OCI-LY1 (cell line): ENCODE data around the gene LYPD6.

ENCODE experiments used
- H2AFZ ChIP-seq: fragments of 200-600 bp; sonication (generic), shearing (Covaris generic); 2 replicates; pipeline ENCODE4 v1.6.0; 2014; ENCODE audit warnings: antibody characterized with exemption, mild to moderate bottlenecking, low read length
- H3F3A ChIP-seq: fragments of 200-600 bp; sonication (generic), shearing (Covaris generic); 2 replicates; pipeline ENCODE4 v1.6.0; 2014; ENCODE audit warnings: mild to moderate bottlenecking, antibody characterized with exemption, low read length, moderate library complexity; ENCODE audit not compliant: insufficient read depth
- H3K27ac ChIP-seq: fragments of 200-600 bp; sonication (generic); 2 replicates; pipeline ENCODE4 v1.5.1; 2014; ENCODE audit warnings: low read length, mixed run types, mild to moderate bottlenecking, low read depth; ENCODE audit not compliant: poor library complexity, severe bottlenecking
- H3K27me3 ChIP-seq: fragments of 200-600 bp; sonication (generic); 2 replicates; pipeline ENCODE4 v1.6.0; 2014; ENCODE audit warnings: antibody characterized with exemption, mild to moderate bottlenecking, low read length, moderate library complexity; ENCODE audit not compliant: insufficient read depth
- H3K36me3 ChIP-seq: fragments of 200-600 bp; sonication (generic); 2 replicates; pipeline ENCODE4 v1.6.1; 2014; ENCODE audit warnings: mild to moderate bottlenecking, antibody characterized with exemption, low read length, moderate library complexity, mixed read lengths; ENCODE audit not compliant: insufficient read depth
- H3K4me1 ChIP-seq: fragments of 200-600 bp; sonication (generic); 2 replicates; pipeline ENCODE4 v1.5.1; 2014; ENCODE audit warnings: mild to moderate bottlenecking, low read length, moderate library complexity; ENCODE audit not compliant: insufficient read depth, severe bottlenecking
- H3K4me2 ChIP-seq: fragments of 200-600 bp; sonication (generic), shearing (Covaris generic); 2 replicates; pipeline ENCODE4 v1.6.1; 2014; ENCODE audit warnings: low read length
- H3K4me3 ChIP-seq: fragments of 200-600 bp; sonication (generic); 2 replicates; pipeline ENCODE4 v1.5.1; 2014; ENCODE audit warnings: low read length, low read depth, mild to moderate bottlenecking, mixed read lengths; ENCODE audit not compliant: poor library complexity, severe bottlenecking
- H3K79me2 ChIP-seq: fragments of 200-600 bp; shearing (Covaris generic); 2 replicates; pipeline ENCODE4 v1.6.1; 2016; ENCODE audit warnings: mixed run types, low read length, mixed read lengths; ENCODE audit not compliant: insufficient read depth
- H3K9ac ChIP-seq: fragments of 200-600 bp; sonication (generic), shearing (Covaris generic); 2 replicates; pipeline ENCODE4 v1.6.1; 2014; ENCODE audit warnings: mild to moderate bottlenecking, low read length, mixed read lengths
- H3K9me2 ChIP-seq: fragments of 200-600 bp; sonication (generic), shearing (Covaris generic); 2 replicates; pipeline ENCODE4 v1.6.1; 2014; ENCODE audit warnings: low read depth, mild to moderate bottlenecking, low read length, mixed read lengths
- H3K9me3 ChIP-seq: fragments of 200-600 bp; shearing (Covaris generic); 2 replicates; pipeline ENCODE4 v1.6.1; 2014; ENCODE audit warnings: low read length, mixed read lengths
- H4K20me1 ChIP-seq: fragments of 200-600 bp; sonication (generic), shearing (Covaris generic); 2 replicates; pipeline ENCODE4 v1.6.0; 2016; ENCODE audit warnings: mild to moderate bottlenecking, low read length; ENCODE audit not compliant: insufficient read depth
- EZH2 ChIP-seq: fragments of 200-600 bp; sonication (generic), shearing (Covaris generic); IDR thresholded peaks from 2 replicates; pipeline ENCODE4 v1.8.0; 2017; ENCODE audit warnings: borderline replicate concordance, mixed run types, mild to moderate bottlenecking, antibody characterized with exemption, low read length, moderate library complexity, mixed read lengths
- TF ChIP-seq, protein P1 (sequence below): fragments of 200-600 bp; sonication (generic), shearing (Covaris generic); IDR thresholded peaks from 2 replicates; pipeline ENCODE4 v1.5.1; 2017; ENCODE audit warnings: mild to moderate bottlenecking, antibody characterized with exemption, low read length, moderate library complexity, mixed read lengths

The LYPD6 gene

DNA sequence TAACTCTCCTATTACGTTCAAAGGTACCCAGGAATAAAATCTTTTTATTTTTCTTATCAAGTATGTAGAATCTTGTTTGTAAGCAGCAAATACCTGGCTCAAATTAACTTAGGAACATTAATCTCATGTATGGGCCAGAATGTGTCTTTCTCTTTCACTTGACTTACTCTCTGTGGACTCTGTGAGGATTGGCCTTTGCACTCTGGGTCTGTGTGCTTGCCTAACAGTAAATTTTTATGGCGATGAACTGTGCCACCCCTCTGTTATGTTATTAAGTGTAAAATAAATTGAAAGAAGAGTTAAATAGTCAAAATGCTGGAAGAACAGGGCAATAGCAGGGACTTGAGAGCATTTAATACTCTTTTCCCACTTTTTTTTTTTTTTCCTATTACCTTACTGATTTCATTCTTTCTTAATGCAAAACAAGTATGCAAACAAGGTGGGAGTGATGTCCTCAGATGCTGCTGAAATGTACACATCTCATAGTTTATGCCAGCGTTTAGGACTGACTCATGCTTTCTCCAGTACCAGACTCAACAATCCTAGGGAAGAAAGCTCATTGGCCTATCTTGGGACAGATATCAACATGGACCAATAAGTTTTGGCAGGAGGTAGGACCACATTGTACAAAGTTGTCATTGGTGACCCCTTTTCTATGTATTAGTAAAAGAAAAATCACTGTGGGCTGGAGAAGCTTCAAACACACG is 25.5 kb downstream of the LYPD6 start:
- Histone ChIP-seq H3K27me3 (no peaks in the 10 kb centered on the region), H3K4me2 (no peak overlapping the region), H2AFZ (no peak overlapping the region), H3K36me3 (no peaks in the 10 kb centered on the region), H3K9ac (no peak overlapping the region), H3K4me3 (no peak overlapping the region), H3K4me1 (no peaks in the 10 kb centered on the region), H4K20me1 (no peaks in the 10 kb centered on the region), H3K27ac (no peak overlapping the region), H3K9me2 (no peaks in the 10 kb centered on the region), H3K79me2 (no peaks in the 10 kb centered on the region), H3F3A (no peaks in the 10 kb centered on the region), H3K9me3 (no peaks in the 10 kb centered on the region)
- TF ChIP-seq, protein P1, sequence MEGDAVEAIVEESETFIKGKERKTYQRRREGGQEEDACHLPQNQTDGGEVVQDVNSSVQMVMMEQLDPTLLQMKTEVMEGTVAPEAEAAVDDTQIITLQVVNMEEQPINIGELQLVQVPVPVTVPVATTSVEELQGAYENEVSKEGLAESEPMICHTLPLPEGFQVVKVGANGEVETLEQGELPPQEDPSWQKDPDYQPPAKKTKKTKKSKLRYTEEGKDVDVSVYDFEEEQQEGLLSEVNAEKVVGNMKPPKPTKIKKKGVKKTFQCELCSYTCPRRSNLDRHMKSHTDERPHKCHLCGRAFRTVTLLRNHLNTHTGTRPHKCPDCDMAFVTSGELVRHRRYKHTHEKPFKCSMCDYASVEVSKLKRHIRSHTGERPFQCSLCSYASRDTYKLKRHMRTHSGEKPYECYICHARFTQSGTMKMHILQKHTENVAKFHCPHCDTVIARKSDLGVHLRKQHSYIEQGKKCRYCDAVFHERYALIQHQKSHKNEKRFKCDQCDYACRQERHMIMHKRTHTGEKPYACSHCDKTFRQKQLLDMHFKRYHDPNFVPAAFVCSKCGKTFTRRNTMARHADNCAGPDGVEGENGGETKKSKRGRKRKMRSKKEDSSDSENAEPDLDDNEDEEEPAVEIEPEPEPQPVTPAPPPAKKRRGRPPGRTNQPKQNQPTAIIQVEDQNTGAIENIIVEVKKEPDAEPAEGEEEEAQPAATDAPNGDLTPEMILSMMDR = no peak
- no peak for TF ChIP-seq EZH2

DNA sequence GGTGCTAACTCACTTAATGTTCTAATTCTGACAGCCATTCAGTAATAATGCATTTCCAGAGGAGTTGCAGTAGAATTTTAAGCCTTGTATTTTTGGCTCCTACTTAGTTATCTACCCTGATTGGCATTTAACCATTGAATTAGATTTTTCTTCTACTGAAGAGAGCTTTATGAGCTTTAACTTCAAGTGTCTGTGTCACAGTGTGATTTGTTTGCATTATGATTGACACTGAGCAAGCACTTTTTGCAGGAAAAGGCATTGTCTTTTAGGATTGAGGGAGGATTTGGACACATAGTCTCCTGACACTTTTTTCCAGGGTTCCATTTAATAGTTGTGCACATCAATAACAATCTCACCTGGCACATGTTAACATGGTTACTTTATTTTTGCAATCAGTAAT is 26.7 kb downstream of the LYPD6 start:
- TF ChIP-seq, protein P1 = no peak
- TF ChIP-seq EZH2 = no peak
- no peaks in the 10 kb centered on the region for H3K9me2 ChIP-seq
- H3K27ac ChIP-seq = no peak overlapping the region
- H3K27me3 ChIP-seq = no peaks in the 10 kb centered on the region
- H3K4me2 ChIP-seq = no peak overlapping the region
- no peaks in the 10 kb centered on the region for H3K79me2 ChIP-seq
- no peak overlapping the region for H2AFZ ChIP-seq
- H3K4me3 ChIP-seq = no peak overlapping the region
- H3F3A ChIP-seq = no peaks in the 10 kb centered on the region
- no peaks in the 10 kb centered on the region for H3K36me3 ChIP-seq
- no peak overlapping the region for H3K9ac ChIP-seq
- no peaks in the 10 kb centered on the region for H4K20me1 ChIP-seq
- H3K9me3 ChIP-seq = no peaks in the 10 kb centered on the region
- H3K4me1 ChIP-seq = no peaks in the 10 kb centered on the region

- H3K36me3 ChIP-seq = no peaks in the 10 kb centered on the region
- H3K79me2 ChIP-seq = no peaks in the 10 kb centered on the region
- H2AFZ ChIP-seq = no peak overlapping the region
- no peak overlapping the region for H3K27ac ChIP-seq
- TF ChIP-seq EZH2 = no peak
- TF ChIP-seq, protein P1 = no peak
- no peaks in the 10 kb centered on the region for H3K4me1 ChIP-seq
- no peak overlapping the region for H3K9ac ChIP-seq
- no peaks in the 10 kb centered on the region for H3K9me3 ChIP-seq
- no peaks in the 10 kb centered on the region for H3K9me2 ChIP-seq
- no peaks in the 10 kb centered on the region for H3F3A ChIP-seq
- no peaks in the 10 kb centered on the region for H3K27me3 ChIP-seq
- no peaks in the 10 kb centered on the region for H4K20me1 ChIP-seq
- H3K4me3 ChIP-seq = no peak overlapping the region
- H3K4me2 ChIP-seq = no peak overlapping the region
Observed at GRCh38 chr2:149360106-149360505, 29.7 kb downstream of the LYPD6 start.
